Measurements from ENCODE around the gene DDX31.

Gene DDX31

DNA sequence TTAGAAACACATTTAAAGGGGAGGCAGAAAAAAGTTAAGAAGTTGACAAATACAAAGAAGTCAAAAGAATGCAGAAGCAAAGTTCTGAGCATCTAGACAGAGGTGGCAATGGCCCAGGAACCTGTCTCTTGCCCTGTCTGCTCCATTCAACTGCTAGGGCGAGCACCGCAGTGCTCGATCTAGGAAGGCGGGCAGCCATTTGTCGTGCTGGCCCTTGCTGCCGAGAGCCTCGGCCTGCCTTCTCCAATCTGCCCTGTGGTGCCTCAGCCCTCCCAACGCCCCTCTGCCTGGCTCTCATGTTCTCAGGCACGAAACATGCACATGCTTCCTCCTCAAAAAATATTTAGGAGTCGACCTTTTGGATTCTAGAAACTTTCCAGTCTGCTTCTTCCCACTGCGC, 42.2 kb downstream of the DDX31 start:
- TF ChIP-seq JUND (IDR thresholded peaks at IDR 0.05; ENCODE audit: low read depth): no peak
- in situ Hi-C loops (cut with HindIII; ENCODE audit: low pct_unique_long_range_greater_than_20kb, low sequenced_read_pairs): no loop called here
- no peak for DNase-seq (ENCODE audit: low read depth in 1 of 2, low spot score in 1 of 2)

DNA sequence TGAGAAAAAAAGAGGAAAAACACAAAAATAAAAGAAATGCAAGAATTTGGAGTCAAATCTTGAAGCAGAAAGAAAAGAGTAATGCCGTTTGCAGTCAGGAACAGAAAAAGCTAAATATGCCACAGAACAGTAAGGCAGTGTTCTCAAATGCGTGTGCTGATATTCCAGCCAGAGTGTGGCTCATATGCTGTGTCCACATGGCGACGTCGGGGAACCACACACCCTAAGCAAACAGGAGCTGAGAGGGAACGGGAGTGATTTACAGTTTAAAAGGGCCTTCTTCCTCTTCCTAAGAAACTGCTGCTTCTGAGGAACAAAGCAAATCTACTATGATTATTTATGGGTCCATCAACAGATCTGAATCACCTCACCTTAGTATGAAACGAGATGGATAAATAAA, 42.7 kb downstream of the DDX31 start:
- TF ChIP-seq JUND (IDR thresholded peaks at IDR 0.05; ENCODE audit: low read depth): no peak
- in situ Hi-C loops (cut with HindIII; ENCODE audit: low pct_unique_long_range_greater_than_20kb, low sequenced_read_pairs): no loop called here
- DNase-seq (ENCODE audit: low read depth in 1 of 2, low spot score in 1 of 2): no peak

DNA sequence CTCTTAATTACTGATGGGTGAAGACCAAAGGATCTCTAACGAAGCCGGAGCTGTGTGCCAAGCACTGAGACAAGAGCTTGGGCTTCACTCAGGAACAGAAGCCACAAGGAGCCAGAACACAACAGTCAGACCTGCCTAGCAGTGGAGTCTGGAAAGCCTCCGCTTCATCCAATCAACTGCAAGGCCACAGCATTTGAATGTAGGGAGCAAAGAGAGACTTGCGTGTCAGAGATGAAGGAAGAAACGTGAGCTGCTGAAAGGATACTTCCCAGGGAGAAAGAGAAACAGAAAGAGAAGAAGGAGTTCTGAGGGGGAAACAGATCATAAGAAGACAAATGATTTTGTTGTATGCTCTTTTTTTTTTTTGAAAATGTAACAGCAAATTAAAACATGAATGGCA, 43.5 kb downstream of the DDX31 start:
- no peak for DNase-seq (ENCODE audit: low read depth in 1 of 2, low spot score in 1 of 2)
- in situ Hi-C loops (cut with HindIII; ENCODE audit: low pct_unique_long_range_greater_than_20kb, low sequenced_read_pairs): no loop called here
- no peak for TF ChIP-seq JUND (IDR thresholded peaks at IDR 0.05; ENCODE audit: low read depth)

DNA sequence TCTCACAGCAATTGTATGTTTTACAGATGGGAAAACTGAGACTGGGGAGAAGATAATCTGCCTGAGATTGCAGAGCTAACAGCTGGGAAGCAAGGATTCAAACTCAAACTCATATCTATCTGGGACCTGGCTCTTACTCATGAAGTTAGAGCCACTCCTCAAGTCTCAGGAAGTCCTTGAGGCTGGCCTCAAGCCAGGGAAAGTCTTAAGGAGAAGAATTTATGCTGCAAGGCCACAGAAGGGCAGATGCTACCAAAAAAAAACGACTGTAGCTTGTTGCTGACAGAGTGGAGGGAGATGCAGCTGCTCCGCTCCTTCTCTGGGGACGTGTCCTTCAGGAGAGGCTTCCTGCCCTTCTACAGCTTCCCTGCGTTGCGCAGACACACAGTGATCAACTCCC, 47.6 kb downstream of the DDX31 start:
- no peak for TF ChIP-seq JUND (IDR thresholded peaks at IDR 0.05; ENCODE audit: low read depth)
- in situ Hi-C loops (cut with HindIII; ENCODE audit: low pct_unique_long_range_greater_than_20kb, low sequenced_read_pairs): no loop called here

GRCh38 chr9:132616725-132617124, 53.1 kb downstream of the DDX31 start:
- TF ChIP-seq JUND (IDR thresholded peaks at IDR 0.05; ENCODE audit: low read depth): no peak
- no peak for DNase-seq (ENCODE audit: low read depth in 1 of 2, low spot score in 1 of 2)
- in situ Hi-C loops (cut with HindIII; ENCODE audit: low pct_unique_long_range_greater_than_20kb, low sequenced_read_pairs): no loop called here

More for the DNA sequence above, 47.6 kb downstream of the DDX31 start:
- DNase-seq (ENCODE audit: low read depth in 1 of 2, low spot score in 1 of 2): no peak

- in situ Hi-C loops (cut with HindIII; ENCODE audit: low pct_unique_long_range_greater_than_20kb, low sequenced_read_pairs): no loop called here
- DNase-seq (ENCODE audit: low read depth in 1 of 2, low spot score in 1 of 2): no peak
Measured at GRCh38 chr9:132615774-132616173, 54.0 kb downstream of the DDX31 start.

DNA sequence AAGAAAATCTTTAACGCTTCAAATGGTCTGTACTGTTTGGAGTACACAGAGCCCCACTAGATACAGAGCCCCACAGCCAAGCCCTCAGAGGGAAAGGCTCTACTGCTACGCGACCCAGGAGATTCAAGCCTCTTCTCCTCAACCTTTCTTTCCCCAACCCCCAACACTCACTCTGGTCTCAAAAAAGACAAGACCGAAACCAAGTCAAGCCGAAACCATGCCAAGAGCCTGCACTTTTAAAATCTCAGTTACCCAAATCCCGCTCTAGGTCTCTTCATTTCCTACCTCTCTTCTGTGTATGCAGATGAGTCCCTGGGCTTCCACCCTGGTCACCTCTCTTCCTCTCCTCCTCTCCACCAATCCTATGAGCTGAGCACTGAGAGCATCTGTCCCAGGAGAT, 55.5 kb downstream of the DDX31 start:
- TF ChIP-seq JUND (IDR thresholded peaks at IDR 0.05; ENCODE audit: low read depth): no peak
- DNase-seq (ENCODE audit: low read depth in 1 of 2, low spot score in 1 of 2): no peak
- in situ Hi-C loops (cut with HindIII; ENCODE audit: low pct_unique_long_range_greater_than_20kb, low sequenced_read_pairs): no loop called here

More at GRCh38 chr9:132615774-132616173, 54.0 kb downstream of the DDX31 start:
- TF ChIP-seq JUND (IDR thresholded peaks at IDR 0.05; ENCODE audit: low read depth): no peak

- TF ChIP-seq JUND (IDR thresholded peaks at IDR 0.05; ENCODE audit: low read depth): no peak
- no peak for DNase-seq (ENCODE audit: low read depth in 1 of 2, low spot score in 1 of 2)
- in situ Hi-C loops (cut with HindIII; ENCODE audit: low pct_unique_long_range_greater_than_20kb, low sequenced_read_pairs): no loop called here
Measured at GRCh38 chr9:132610661-132611060, 59.1 kb downstream of the DDX31 start.

DNA sequence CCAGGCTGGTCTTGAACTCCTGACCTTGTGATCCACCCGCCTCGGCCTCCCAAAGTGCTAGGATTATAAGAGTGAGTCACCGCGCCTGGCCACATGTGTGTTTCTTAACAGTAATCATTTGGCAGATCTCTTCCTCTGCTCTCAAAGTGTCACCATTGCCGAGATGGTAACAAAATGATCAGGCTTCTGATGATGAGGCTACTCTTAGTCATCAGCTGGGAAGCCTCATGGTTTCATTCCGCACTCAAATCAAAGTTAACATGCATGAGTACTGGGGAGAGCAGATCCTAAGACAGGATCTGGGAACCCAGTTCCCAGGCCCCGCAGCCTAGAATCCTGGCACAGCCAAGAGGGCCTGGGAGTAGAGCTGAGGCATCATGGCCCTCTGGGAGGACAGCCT, 60.0 kb downstream of the DDX31 start:
- no peak for DNase-seq (ENCODE audit: low read depth in 1 of 2, low spot score in 1 of 2)
- in situ Hi-C loops (cut with HindIII; ENCODE audit: low pct_unique_long_range_greater_than_20kb, low sequenced_read_pairs): no loop called here
- no peak for TF ChIP-seq JUND (IDR thresholded peaks at IDR 0.05; ENCODE audit: low read depth)

GRCh38 chr9:132609184-132609583, 60.6 kb downstream of the DDX31 start:
- TF ChIP-seq JUND (IDR thresholded peaks at IDR 0.05; ENCODE audit: low read depth): no peak
- DNase-seq (ENCODE audit: low read depth in 1 of 2, low spot score in 1 of 2): no peak
- in situ Hi-C loops (cut with HindIII; ENCODE audit: low pct_unique_long_range_greater_than_20kb, low sequenced_read_pairs): no loop called here

GRCh38 chr9:132606066-132606465, 63.7 kb downstream of the DDX31 start:
- no peak for TF ChIP-seq JUND (IDR thresholded peaks at IDR 0.05; ENCODE audit: low read depth)
- in situ Hi-C loops (cut with HindIII; ENCODE audit: low pct_unique_long_range_greater_than_20kb, low sequenced_read_pairs): no loop called here
- DNase-seq (ENCODE audit: low read depth in 1 of 2, low spot score in 1 of 2): no peak

DNA sequence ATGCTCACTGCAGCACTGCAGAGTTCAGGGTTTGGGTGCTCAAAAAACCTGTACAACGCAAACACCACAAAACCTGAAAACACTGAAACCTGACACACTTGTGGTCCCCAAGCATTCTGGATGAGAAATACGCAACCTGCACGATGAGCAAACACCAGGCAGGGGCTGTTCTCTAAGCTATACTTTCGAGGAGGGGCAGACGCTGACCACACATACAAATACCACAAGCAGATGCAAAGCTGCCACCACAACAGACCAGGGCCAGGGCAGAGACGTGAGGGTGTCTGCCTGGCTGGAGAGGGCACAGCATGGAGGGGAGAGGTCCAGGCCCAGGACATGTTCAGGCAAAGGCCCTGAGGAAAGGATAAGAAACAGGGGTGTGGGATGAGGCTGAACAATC, 64.4 kb downstream of the DDX31 start:
- no peak for TF ChIP-seq JUND (IDR thresholded peaks at IDR 0.05; ENCODE audit: low read depth)

GRCh38 chr9:132602207-132602606, 67.6 kb downstream of the DDX31 start:
- no peak for DNase-seq (ENCODE audit: low read depth in 1 of 2, low spot score in 1 of 2)
- in situ Hi-C loops (cut with HindIII; ENCODE audit: low pct_unique_long_range_greater_than_20kb, low sequenced_read_pairs): no loop called here
- no peak for TF ChIP-seq JUND (IDR thresholded peaks at IDR 0.05; ENCODE audit: low read depth)

More for the DNA sequence above, 64.4 kb downstream of the DDX31 start:
- in situ Hi-C loops (cut with HindIII; ENCODE audit: low pct_unique_long_range_greater_than_20kb, low sequenced_read_pairs): no loop called here
- no peak for DNase-seq (ENCODE audit: low read depth in 1 of 2, low spot score in 1 of 2)

DNA sequence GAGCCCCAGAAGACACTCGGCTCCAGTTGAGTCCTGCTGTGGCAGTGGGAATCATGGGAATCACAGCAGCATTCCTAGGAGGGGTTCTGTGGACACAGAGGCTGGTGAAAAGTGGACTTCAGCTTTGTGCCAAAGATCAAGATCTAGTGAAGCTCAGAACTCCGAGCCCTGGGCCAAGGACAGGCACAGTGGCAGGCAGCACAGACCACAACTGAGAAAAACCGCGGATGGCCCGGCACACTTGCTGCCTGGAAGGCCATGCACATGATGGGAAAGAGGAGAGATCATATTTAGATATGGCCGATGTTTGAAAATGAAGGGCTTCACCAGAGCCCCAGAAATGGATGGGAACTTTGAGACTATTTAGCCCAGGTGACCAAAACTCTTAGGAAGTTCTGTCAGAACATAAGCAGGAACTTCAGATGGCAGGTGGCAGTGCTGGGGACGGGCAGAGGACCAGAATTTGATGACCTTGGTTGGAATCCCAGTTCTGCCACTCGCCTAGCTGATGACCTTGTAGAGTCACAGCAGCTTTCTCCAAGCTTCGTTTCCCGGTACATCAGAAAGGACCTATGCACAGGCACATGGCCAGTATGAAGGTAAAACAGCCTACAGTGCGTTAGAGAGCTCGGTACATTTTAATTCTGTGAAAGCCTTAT, 69.3 kb downstream of the DDX31 start:
- TF ChIP-seq JUND (IDR thresholded peaks at IDR 0.05; ENCODE audit: low read depth): no peak
- in situ Hi-C loops (cut with HindIII; ENCODE audit: low pct_unique_long_range_greater_than_20kb, low sequenced_read_pairs): no loop called here
- DNase-seq (ENCODE audit: low read depth in 1 of 2, low spot score in 1 of 2): no peak

All from T47D (cell line).